Hematopoietic multipotent progenitor cell (in vitro differentiated cells): ENCODE results near the gene MAP7D2. TPM values are rescaled to one million over a fixed set of nuclear protein-coding genes. Genes with fewer than 3 reads are reported as not detected.
A peak's percentile ranks its signal among the peaks of the same experiment; 100 is the strongest.

Experiments
- DNase-seq, 3 donors: peaks; one replicate each; pipeline ENCODE4 v3.0.0-alpha.2; 2011 to 2015; ENCODE audit warnings: low read depth in 2 of 3, low spot score in 2 of 3
- total RNA-seq: library from RNA; depleted of rRNA; stranded (reverse); fragments of >200 nt; gene quantifications from one replicate; pipeline ENCODE4 v1.2.3, GENCODE V29; 2012

Gene MAP7D2
- total RNA-seq, 1 donor = 0.27 TPM

GRCh38 chrX:20046223-20046622 is 70.5 kb downstream of the MAP7D2 start:
- DNase-seq = no peak

GRCh38 chrX:20042221-20042620 is 74.5 kb downstream of the MAP7D2 start:
- DNase-seq = no peak

GRCh38 chrX:20038966-20039365 is 77.7 kb downstream of the MAP7D2 start:
- no peak for DNase-seq

GRCh38 chrX:20037186-20037585 is 79.5 kb downstream of the MAP7D2 start:
- no peak for DNase-seq

GRCh38 chrX:20032201-20032600 is 84.5 kb downstream of the MAP7D2 start:
- no peak for DNase-seq

- peak in 2 of 3 donors; percentile 9 to 28 for DNase-seq
Observed at GRCh38 chrX:20029728-20030127, 87.0 kb downstream of the MAP7D2 start.

- no peak for DNase-seq
Observed at GRCh38 chrX:20028588-20028987, 88.1 kb downstream of the MAP7D2 start.

- no peak for DNase-seq
Observed at GRCh38 chrX:20026278-20026677, 90.4 kb downstream of the MAP7D2 start.

GRCh38 chrX:20019672-20020365 is 96.9 kb downstream of the MAP7D2 start:
- no peak for DNase-seq

GRCh38 chrX:20016616-20016945 is 100.1 kb downstream of the MAP7D2 start:
- DNase-seq = no peak

GRCh38 chrX:20015945-20016615 is 100.6 kb downstream of the MAP7D2 start:
- no peak for DNase-seq

GRCh38 chrX:20015422-20015821 is 101.3 kb downstream of the MAP7D2 start:
- no peak for DNase-seq

- DNase-seq = no peak
Observed at GRCh38 chrX:20011608-20012007, 105.1 kb downstream of the MAP7D2 start.

- no peak for DNase-seq
Observed at GRCh38 chrX:20007962-20008622, 108.6 kb downstream of the MAP7D2 start.

GRCh38 chrX:20005883-20006282 is 110.8 kb downstream of the MAP7D2 start:
- no peak for DNase-seq

- DNase-seq = no peak
Observed at GRCh38 chrX:20001588-20001987, 115.1 kb downstream of the MAP7D2 start.

GRCh38 chrX:19991350-19991718 is 125.4 kb downstream of the MAP7D2 start:
- DNase-seq = no peak

- DNase-seq = peak; percentile 65 to 88 (median 86)
Observed at GRCh38 chrX:19990556-19991349, 126.0 kb downstream of the MAP7D2 start, which contains the start of gene BCLAF3. Gene BCLAF3, minus strand, starts transcription at chrX:19991061. Its CDS starts 20,797 bp downstream, at chrX:19970264.

- DNase-seq = peak; percentile 5 to 27 (median 26)
Observed at GRCh38 chrX:19990151-19990555, 126.6 kb downstream of the MAP7D2 start.

- no peak for DNase-seq
Observed at GRCh38 chrX:19987856-19988255, 128.9 kb downstream of the MAP7D2 start.

- no peak for DNase-seq
Observed at GRCh38 chrX:19986531-19986930, 130.2 kb downstream of the MAP7D2 start.
